Keratinocyte (primary cell): Measurements from ENCODE around the gene RUSC1. TPM values are rescaled to one million over a fixed set of nuclear protein-coding genes. Genes with fewer than 3 reads are reported as not detected.

ENCODE experiments used
- polyA plus RNA-seq, 5 experiments: library from polyadenylated mRNA; depleted of rRNA in 3 of 5; stranded (reverse) in 3 of 5; stranded (forward) in 1 of 5; unstranded in 1 of 5; fragments of >200 nt; gene quantifications; 1 replicate in 1 of 5; 2 replicates in 3 of 5; 3 replicates in 1 of 5; pipeline versions ENCODE4 v1.2.1 to v1.2.3, GENCODE V29; 2011 to 2012; ENCODE audit warnings: missing spikeins in 2 of 5, low read depth in 1 of 5, low replicate concordance in 1 of 5
- small RNA-seq, 3 experiments: library from RNA; depleted of rRNA; stranded (forward); fragments of <200 nt; gene quantifications; one replicate each; pipeline ENCODE3, GENCODE V24; 2012; ENCODE audit warnings: low read depth in 3 of 3, low replicate concordance in 1 of 3; ENCODE audit not compliant: insufficient read length in 3 of 3

Gene RUSC1
- polyA plus RNA-seq, 1 donor (not counting 4 experiments of a cell fraction or from before 2014, with no cell fraction given) = 32.8 TPM

Small RNAs within 50 kb of the gene (small RNA-seq; reads per million reads assigned to genes)
- 0 to 0.25 (median 0.07) reads per million in 3 experiments for gene RNU6-106P

Other genes starting within 250 kb of the RUSC1 start
- gene EFNA3, start 242.1 kb upstream of the RUSC1 start, polyA plus RNA-seq = 3.3 to 9.0 TPM (median 4.4 TPM) in 3 replicates
- gene EFNA1, start 193.0 kb upstream of the RUSC1 start, polyA plus RNA-seq = 33.2 to 116 TPM (median 77.5 TPM) in 3 replicates
- gene SLC50A1, start 185.0 kb upstream of the RUSC1 start, polyA plus RNA-seq = 54.5 to 72.2 TPM (median 55.6 TPM) in 3 replicates
- 29.3 to 54.9 TPM (median 32.3 TPM) in 3 replicates for gene DPM3, start 180.4 kb upstream of the RUSC1 start, polyA plus RNA-seq
- gene KRTCAP2, start 147.6 kb upstream of the RUSC1 start, polyA plus RNA-seq = 99.1 to 183 TPM (median 127 TPM) in 3 replicates
- gene TRIM46, start 147.0 kb upstream of the RUSC1 start, polyA plus RNA-seq = 1.6 to 4.5 TPM (median 1.7 TPM) in 3 replicates
- 14.4 to 36.0 TPM (median 16.2 TPM) in 3 replicates for gene THBS3, start 113.0 kb upstream of the RUSC1 start, polyA plus RNA-seq
- 43.4 to 69.9 TPM (median 59.5 TPM) in 3 replicates for gene MTX1, start 112.2 kb upstream of the RUSC1 start, polyA plus RNA-seq
- gene ENTREP3, start 65.4 kb upstream of the RUSC1 start, polyA plus RNA-seq = 8.8 to 12.6 TPM (median 9.2 TPM) in 3 replicates
- gene SCAMP3, start 58.5 kb upstream of the RUSC1 start, polyA plus RNA-seq = 72.1 to 97.0 TPM (median 91.3 TPM) in 3 replicates
- gene CLK2, start 47.4 kb upstream of the RUSC1 start, polyA plus RNA-seq = 42.1 to 45.3 TPM (median 43.1 TPM) in 3 replicates
- 2.9 to 4.8 TPM (median 3.0 TPM) in 3 replicates for gene HCN3, start 43.4 kb upstream of the RUSC1 start, polyA plus RNA-seq
- 0.03 to 0.04 TPM in 2 of 3 replicates, not detected in the other for gene PKLR, start 19.5 kb upstream of the RUSC1 start, polyA plus RNA-seq
- gene FDPS, start 12.0 kb upstream of the RUSC1 start, polyA plus RNA-seq = 669 to 898 TPM (median 821 TPM) in 3 replicates
- gene ASH1L, start 241.9 kb downstream of the RUSC1 start, polyA plus RNA-seq = 12.1 to 14.2 TPM (median 13.8 TPM) in 3 replicates